Fibroblast of villous mesenchyme (primary cell): ENCODE measurements around the gene DOK5. TPM values are rescaled to one million over a fixed set of nuclear protein-coding genes. Genes with fewer than 3 reads are reported as not detected.

ENCODE experiments used
- DNase-seq: peaks from one replicate; pipeline ENCODE4 v3.0.0-alpha.2; 2010; ENCODE audit warnings: low read depth
- H3K4me3 ChIP-seq: 2 replicates; pipeline ENCODE4 v1.5.1; 2011; ENCODE audit warnings: low read depth, mild to moderate bottlenecking, low read length
- CTCF ChIP-seq: IDR thresholded peaks from 2 replicates; pipeline ENCODE4 v1.5.1; 2012; ENCODE audit warnings: low read depth, mild to moderate bottlenecking, low read length; ENCODE audit not compliant: insufficient read depth
- total RNA-seq: library from RNA; depleted of rRNA; stranded (reverse); fragments of >200 nt; gene quantifications from 2 replicates; pipeline ENCODE4 v1.2.3, GENCODE V29; 2012

The DOK5 gene
- total RNA-seq, 1 donor, result under 0.01 TPM

GRCh38 chr20:54506643-54507042 is 31.2 kb downstream of the DOK5 start:
- no peak overlapping the region for H3K4me3 ChIP-seq
- TF ChIP-seq CTCF, result no peak
- DNase-seq, result no peak

- TF ChIP-seq CTCF, result no peak
- no peak for DNase-seq
- H3K4me3 ChIP-seq, result no peak overlapping the region
Measured at GRCh38 chr20:54510541-54511129, 35.2 kb downstream of the DOK5 start.

GRCh38 chr20:54512694-54513093 is 37.3 kb downstream of the DOK5 start:
- no peak for DNase-seq
- TF ChIP-seq CTCF, result no peak
- H3K4me3 ChIP-seq, result no peak overlapping the region

GRCh38 chr20:54514028-54514607 is 38.7 kb downstream of the DOK5 start:
- TF ChIP-seq CTCF, result no peak
- H3K4me3 ChIP-seq, result no peak overlapping the region
- DNase-seq, result no peak

- no peak for DNase-seq
- no peak overlapping the region for H3K4me3 ChIP-seq
- no peak for TF ChIP-seq CTCF
Measured at GRCh38 chr20:54515793-54516628, 40.6 kb downstream of the DOK5 start.

- H3K4me3 ChIP-seq, result no peak overlapping the region
- no peak for DNase-seq
- no peak for TF ChIP-seq CTCF
Measured at GRCh38 chr20:54517241-54517975, 42.0 kb downstream of the DOK5 start.
